ENCODE measurements around the gene COA1. TPM values are rescaled to one million over a fixed set of nuclear protein-coding genes. Genes with fewer than 3 reads are reported as not detected.

The COA1 gene
- total and polyA plus RNA-seq, 9 donors = 33.8 to 43.2 (median 37.7) TPM

DNA sequence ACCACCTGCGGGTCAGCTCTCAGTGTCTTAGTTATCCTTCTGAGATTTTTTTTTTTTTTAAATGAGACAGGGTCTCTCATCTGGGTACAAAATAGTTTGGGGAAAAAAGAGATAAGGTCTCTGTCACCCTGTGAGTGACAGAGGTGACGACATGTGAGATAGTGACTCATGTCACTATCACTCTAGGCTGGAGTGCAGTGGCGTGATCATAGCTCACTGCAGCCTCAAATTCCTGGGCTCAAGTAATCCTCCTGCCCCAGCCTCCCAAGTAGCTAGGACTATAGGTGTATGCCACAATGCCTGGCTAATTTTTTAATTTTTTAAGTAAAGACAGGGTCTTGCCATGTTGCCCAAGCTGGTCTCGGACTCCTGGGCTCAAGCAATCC, 39.6 kb upstream of the COA1 start:
- WGBS (ENCODE audit: insufficient coverage) = no CpG with 5 or more reads among the region's 4 CpGs
- peaks cover 15% of the 10 kb centered on the region for H3K36me3 ChIP-seq (ENCODE audit: control insufficient read depth, insufficient read depth, low read length)

DNA sequence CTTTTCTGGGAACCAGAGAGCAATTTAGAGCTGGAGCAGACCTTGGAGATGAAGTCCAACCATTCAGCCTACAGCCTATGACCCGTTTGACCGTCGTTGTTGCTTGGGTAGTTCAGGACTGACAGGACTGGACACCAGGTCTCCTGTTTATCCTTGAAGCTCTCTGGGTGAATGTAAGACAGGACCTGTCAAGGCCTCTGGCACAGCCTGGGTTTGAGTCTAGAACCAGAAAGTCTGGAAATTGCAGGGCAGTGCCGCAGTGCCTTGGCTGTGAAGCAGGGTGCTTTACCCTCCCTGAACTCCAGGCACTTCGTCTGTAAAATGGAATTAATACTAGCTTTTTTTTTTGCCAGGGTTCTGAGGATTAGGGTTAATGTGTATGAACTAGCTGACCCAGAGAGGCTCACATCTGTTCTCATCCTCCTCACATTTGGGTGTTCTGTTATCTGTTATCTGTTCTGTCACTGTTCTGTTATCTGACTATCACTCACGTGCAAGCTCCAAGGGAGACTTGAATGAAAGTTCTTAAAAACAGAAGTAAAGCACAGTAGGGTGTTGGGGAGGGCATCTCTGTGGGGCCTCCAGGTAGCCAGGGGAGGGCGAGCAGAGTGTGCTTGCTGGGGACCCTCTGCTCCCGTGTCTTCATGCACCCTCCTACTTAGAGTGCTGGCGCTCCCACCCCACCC, 39.0 kb upstream of the COA1 start:
- Histone ChIP-seq H3K4me3 (ENCODE audit: low read length) (no peak overlapping the region), H3K4me1 (ENCODE audit: control insufficient read depth, insufficient read depth, low read length) (peaks cover 8% of the 10 kb centered on the region), H3K9me3 (replicated peaks; ENCODE audit: control insufficient read depth, low read depth, low read length) (no peaks in the 10 kb centered on the region), H3K36me3 (ENCODE audit: control insufficient read depth, insufficient read depth, low read length) (peaks cover 15% of the 10 kb centered on the region), H3K27me3 (ENCODE audit: control insufficient read depth, insufficient read depth, low read length) (no peaks in the 10 kb centered on the region), H3K27ac (ENCODE audit: low read length) (no peak overlapping the region)
- WGBS (ENCODE audit: insufficient coverage) = 91% methylated on average over 4 of the region's 9 CpGs
- no peak for DNase-seq

More for the DNA sequence above, 39.6 kb upstream of the COA1 start:
- Histone ChIP-seq H3K27ac (ENCODE audit: low read length) (no peak overlapping the region), H3K4me1 (ENCODE audit: control insufficient read depth, insufficient read depth, low read length) (peaks cover 8% of the 10 kb centered on the region), H3K9me3 (replicated peaks; ENCODE audit: control insufficient read depth, low read depth, low read length) (no peaks in the 10 kb centered on the region), H3K4me3 (ENCODE audit: low read length) (no peak overlapping the region), H3K27me3 (ENCODE audit: control insufficient read depth, insufficient read depth, low read length) (no peaks in the 10 kb centered on the region)
- DNase-seq = no peak

DNA sequence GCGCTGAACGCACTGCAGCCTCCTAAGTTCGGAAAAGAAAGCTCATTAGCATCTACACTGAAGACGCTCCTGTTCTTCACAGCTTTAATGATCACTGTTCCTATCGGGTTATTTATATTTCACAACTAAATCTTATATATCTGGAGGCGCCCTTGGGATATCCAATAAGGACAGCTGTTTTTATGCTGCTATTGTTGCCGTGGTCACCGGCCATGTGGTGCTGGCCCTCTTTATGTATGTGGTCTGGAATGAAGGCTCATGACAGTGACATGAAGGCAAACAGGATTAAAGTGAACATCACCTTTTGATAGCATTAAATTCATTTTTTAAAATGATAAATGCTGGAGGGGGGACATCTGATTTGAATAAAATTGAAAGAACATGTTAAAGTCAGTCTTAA, 38.0 kb upstream of the COA1 start:
- Histone ChIP-seq H3K4me3 (ENCODE audit: low read length) (no peak overlapping the region), H3K9me3 (replicated peaks; ENCODE audit: control insufficient read depth, low read depth, low read length) (no peaks in the 10 kb centered on the region), H3K27me3 (ENCODE audit: control insufficient read depth, insufficient read depth, low read length) (no peaks in the 10 kb centered on the region), H3K4me1 (ENCODE audit: control insufficient read depth, insufficient read depth, low read length) (peaks cover 8% of the 10 kb centered on the region), H3K36me3 (ENCODE audit: control insufficient read depth, insufficient read depth, low read length) (peaks cover 15% of the 10 kb centered on the region), H3K27ac (ENCODE audit: low read length) (no peak overlapping the region)
- DNase-seq = no peak
- 82% methylated on average over 3 of the region's 8 CpGs for WGBS (ENCODE audit: insufficient coverage)

DNA sequence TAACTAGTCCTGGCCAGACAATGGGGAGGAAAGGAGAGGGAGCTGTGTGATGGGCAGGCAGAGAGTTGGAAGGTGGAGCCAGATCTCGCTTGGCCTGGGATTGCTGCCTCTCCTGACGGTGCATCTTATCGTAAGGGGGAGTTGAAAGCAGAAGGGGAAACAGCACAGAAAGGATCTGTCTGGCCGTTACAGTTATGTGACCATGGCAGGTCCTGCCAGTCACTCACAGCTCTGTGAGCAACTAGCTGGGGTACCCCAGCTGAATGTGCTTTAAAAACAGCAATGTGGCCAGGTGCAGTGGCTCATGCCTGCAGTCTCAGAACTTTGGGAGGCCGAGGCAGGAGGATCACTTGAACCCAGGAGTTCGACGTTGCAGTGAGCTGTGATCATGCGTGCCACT, 37.2 kb upstream of the COA1 start:
- Histone ChIP-seq H3K4me1 (ENCODE audit: control insufficient read depth, insufficient read depth, low read length) (peaks cover 8% of the 10 kb centered on the region), H3K4me3 (ENCODE audit: low read length) (no peak overlapping the region), H3K27me3 (ENCODE audit: control insufficient read depth, insufficient read depth, low read length) (no peaks in the 10 kb centered on the region), H3K9me3 (replicated peaks; ENCODE audit: control insufficient read depth, low read depth, low read length) (no peaks in the 10 kb centered on the region), H3K36me3 (ENCODE audit: control insufficient read depth, insufficient read depth, low read length) (peaks cover 7% of the 10 kb centered on the region), H3K27ac (ENCODE audit: low read length) (no peak overlapping the region)
- DNase-seq = no peak
- 60% methylated on average over 8 of the region's 8 CpGs for WGBS (ENCODE audit: insufficient coverage)

GRCh38 chr7:43764807-43765491, 35.6 kb upstream of the COA1 start:
- H3K4me3 ChIP-seq (ENCODE audit: low read length) = no peak overlapping the region
- DNase-seq = no peak
- H3K36me3 ChIP-seq (ENCODE audit: control insufficient read depth, insufficient read depth, low read length) = no peaks in the 10 kb centered on the region

DNA sequence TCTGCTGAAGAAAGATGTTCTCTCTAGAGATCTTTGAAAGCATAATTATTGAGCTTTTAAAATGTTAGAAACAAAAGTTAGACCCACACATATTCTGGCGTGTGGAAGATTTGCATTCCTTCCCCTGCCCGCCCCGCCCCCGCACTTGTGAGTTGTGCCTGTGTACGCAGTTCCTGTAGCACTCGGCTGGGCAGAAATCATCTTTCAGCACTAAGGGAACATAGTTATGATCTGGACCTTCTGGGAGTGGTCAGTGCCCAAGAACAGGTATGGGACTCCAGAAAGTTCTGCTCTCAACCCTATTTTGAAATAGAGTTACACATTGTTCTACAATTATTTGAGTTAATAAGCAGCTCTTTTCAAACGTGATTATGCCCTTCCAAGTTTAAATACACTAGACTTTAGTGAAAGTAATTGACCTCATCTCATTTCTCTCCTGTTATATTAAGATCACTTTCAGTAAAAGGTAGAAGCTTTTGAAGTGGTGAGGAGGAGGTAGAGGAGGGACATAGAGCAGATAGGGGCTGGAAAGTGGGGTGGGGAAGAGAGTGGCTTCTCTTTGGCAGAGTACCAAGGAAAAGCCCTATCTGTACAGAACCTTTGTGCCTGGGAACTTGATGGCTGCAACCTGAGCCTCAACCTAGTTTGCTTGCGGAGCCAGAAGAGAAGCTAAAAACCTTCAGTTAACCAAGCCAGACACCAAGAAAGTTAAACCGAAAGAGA, 34.9 kb upstream of the COA1 start:
- H3K9me3 ChIP-seq (replicated peaks; ENCODE audit: control insufficient read depth, low read depth, low read length) = no peaks in the 10 kb centered on the region
- no peak for DNase-seq
- 69% methylated on average over 5 of the region's 9 CpGs for WGBS (ENCODE audit: insufficient coverage)
- H3K4me3 ChIP-seq (ENCODE audit: low read length) = no peak overlapping the region
- no peaks in the 10 kb centered on the region for H3K36me3 ChIP-seq (ENCODE audit: control insufficient read depth, insufficient read depth, low read length)
- no peak overlapping the region for H3K27ac ChIP-seq (ENCODE audit: low read length)
- H3K4me1 ChIP-seq (ENCODE audit: control insufficient read depth, insufficient read depth, low read length) = peaks cover 8% of the 10 kb centered on the region
- H3K27me3 ChIP-seq (ENCODE audit: control insufficient read depth, insufficient read depth, low read length) = no peaks in the 10 kb centered on the region

More at GRCh38 chr7:43764807-43765491, 35.6 kb upstream of the COA1 start:
- H3K9me3 ChIP-seq (replicated peaks; ENCODE audit: control insufficient read depth, low read depth, low read length) = no peaks in the 10 kb centered on the region
- no peak overlapping the region for H3K27ac ChIP-seq (ENCODE audit: low read length)
- H3K27me3 ChIP-seq (ENCODE audit: control insufficient read depth, insufficient read depth, low read length) = no peaks in the 10 kb centered on the region
- 84% methylated on average over 3 of the region's 10 CpGs for WGBS (ENCODE audit: insufficient coverage)
- peaks cover 8% of the 10 kb centered on the region for H3K4me1 ChIP-seq (ENCODE audit: control insufficient read depth, insufficient read depth, low read length)

DNA sequence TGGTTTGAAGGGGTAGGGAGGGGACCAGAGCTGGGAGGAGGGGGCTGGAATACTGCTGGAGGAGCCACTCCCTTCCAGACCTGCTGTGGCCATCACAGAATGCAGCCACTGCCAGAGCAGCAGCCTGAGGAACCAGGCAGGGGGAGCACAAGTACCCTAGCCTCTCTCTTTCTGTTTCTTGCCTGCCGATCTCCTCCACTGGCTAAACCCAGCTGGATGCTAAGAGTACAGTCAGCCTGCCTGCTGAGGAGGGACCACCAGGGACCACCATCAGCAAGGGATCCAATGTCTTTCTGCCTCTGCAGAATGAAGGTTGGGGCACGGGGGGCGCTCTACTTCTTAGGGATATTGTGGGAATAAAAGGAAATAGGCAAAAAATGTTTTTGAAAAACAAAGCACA, 33.9 kb upstream of the COA1 start:
- no peak for DNase-seq
- Histone ChIP-seq H3K27me3 (ENCODE audit: control insufficient read depth, insufficient read depth, low read length) (no peaks in the 10 kb centered on the region), H3K4me3 (ENCODE audit: low read length) (no peak overlapping the region), H3K27ac (ENCODE audit: low read length) (no peak overlapping the region), H3K4me1 (ENCODE audit: control insufficient read depth, insufficient read depth, low read length) (peaks cover 10% of the 10 kb centered on the region), H3K36me3 (ENCODE audit: control insufficient read depth, insufficient read depth, low read length) (no peaks in the 10 kb centered on the region), H3K9me3 (replicated peaks; ENCODE audit: control insufficient read depth, low read depth, low read length) (no peaks in the 10 kb centered on the region)
- WGBS (ENCODE audit: insufficient coverage) = 69% methylated on average over 3 of the region's 3 CpGs

DNA sequence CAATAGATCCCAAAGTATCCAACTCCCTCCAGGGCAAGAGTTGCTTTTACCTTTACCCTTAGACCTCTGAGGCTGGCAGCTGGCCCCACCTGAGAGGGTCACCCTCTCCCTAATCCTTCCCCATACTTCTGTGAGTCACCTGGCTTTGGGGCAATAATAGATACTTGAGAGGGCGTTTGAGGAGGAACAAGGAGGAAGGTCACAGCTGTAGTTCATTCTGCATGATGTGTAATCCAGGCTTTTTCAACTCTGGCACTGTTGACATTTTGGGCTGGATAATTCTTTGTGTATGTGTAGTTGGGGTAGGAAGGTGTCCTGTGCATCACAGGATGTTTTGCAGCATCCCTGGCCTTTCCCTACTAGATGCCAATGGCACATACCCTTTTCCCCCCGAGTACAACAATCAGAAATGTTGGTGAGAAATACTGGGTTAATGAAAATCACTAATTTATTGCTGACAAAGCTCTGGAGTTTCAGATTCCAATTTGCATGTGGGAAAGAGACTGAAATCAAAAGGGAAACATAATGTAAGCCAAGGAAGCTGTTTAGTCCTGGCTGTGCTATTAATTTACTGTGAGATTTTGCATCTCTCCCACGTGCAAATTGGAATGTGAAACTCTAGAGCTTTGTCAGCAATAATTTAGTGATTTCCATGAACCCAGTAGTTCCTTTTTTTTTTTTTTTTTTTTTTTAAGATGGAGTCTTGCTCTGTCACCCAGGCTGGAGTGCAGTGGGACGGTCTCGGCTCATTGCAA, 32.8 kb upstream of the COA1 start:
- H3K27ac ChIP-seq (ENCODE audit: low read length) = no peak overlapping the region

GRCh38 chr7:43761382-43761781, 32.1 kb upstream of the COA1 start:
- Histone ChIP-seq H3K9me3 (replicated peaks; ENCODE audit: control insufficient read depth, low read depth, low read length) (no peaks in the 10 kb centered on the region), H3K27me3 (ENCODE audit: control insufficient read depth, insufficient read depth, low read length) (peaks cover 5% of the 10 kb centered on the region), H3K4me3 (ENCODE audit: low read length) (no peak overlapping the region), H3K36me3 (ENCODE audit: control insufficient read depth, insufficient read depth, low read length) (no peaks in the 10 kb centered on the region), H3K4me1 (ENCODE audit: control insufficient read depth, insufficient read depth, low read length) (peaks cover 17% of the 10 kb centered on the region), H3K27ac (ENCODE audit: low read length) (no peak overlapping the region)
- DNase-seq = no peak
- no CpG with 5 or more reads among the region's 1 CpG for WGBS (ENCODE audit: insufficient coverage)

More for the DNA sequence above, 32.8 kb upstream of the COA1 start:
- DNase-seq = no peak
- peaks cover 5% of the 10 kb centered on the region for H3K27me3 ChIP-seq (ENCODE audit: control insufficient read depth, insufficient read depth, low read length)
- peaks cover 17% of the 10 kb centered on the region for H3K4me1 ChIP-seq (ENCODE audit: control insufficient read depth, insufficient read depth, low read length)
- H3K9me3 ChIP-seq (replicated peaks; ENCODE audit: control insufficient read depth, low read depth, low read length) = no peaks in the 10 kb centered on the region
- WGBS (ENCODE audit: insufficient coverage) = no CpG with 5 or more reads among the region's 5 CpGs
- no peaks in the 10 kb centered on the region for H3K36me3 ChIP-seq (ENCODE audit: control insufficient read depth, insufficient read depth, low read length)
- no peak overlapping the region for H3K4me3 ChIP-seq (ENCODE audit: low read length)

GRCh38 chr7:43760861-43761260, 31.5 kb upstream of the COA1 start:
- no peak overlapping the region for H3K4me3 ChIP-seq (ENCODE audit: low read length)
- H3K27ac ChIP-seq (ENCODE audit: low read length) = no peak overlapping the region
- no CpG with 5 or more reads among the region's 5 CpGs for WGBS (ENCODE audit: insufficient coverage)
- no peak for DNase-seq
- H3K9me3 ChIP-seq (replicated peaks; ENCODE audit: control insufficient read depth, low read depth, low read length) = no peaks in the 10 kb centered on the region
- H3K27me3 ChIP-seq (ENCODE audit: control insufficient read depth, insufficient read depth, low read length) = peaks cover 5% of the 10 kb centered on the region
- no peaks in the 10 kb centered on the region for H3K36me3 ChIP-seq (ENCODE audit: control insufficient read depth, insufficient read depth, low read length)
- H3K4me1 ChIP-seq (ENCODE audit: control insufficient read depth, insufficient read depth, low read length) = peaks cover 17% of the 10 kb centered on the region

Data from muscle of leg (tissue), 11 donors.